ENCODE data around the gene ZNF611.
"Not testable (repeated sequence)": the region's sequence is repeated elsewhere in the genome, so short reads cannot be mapped to it uniquely, and the experiment has no call there.

DNA sequence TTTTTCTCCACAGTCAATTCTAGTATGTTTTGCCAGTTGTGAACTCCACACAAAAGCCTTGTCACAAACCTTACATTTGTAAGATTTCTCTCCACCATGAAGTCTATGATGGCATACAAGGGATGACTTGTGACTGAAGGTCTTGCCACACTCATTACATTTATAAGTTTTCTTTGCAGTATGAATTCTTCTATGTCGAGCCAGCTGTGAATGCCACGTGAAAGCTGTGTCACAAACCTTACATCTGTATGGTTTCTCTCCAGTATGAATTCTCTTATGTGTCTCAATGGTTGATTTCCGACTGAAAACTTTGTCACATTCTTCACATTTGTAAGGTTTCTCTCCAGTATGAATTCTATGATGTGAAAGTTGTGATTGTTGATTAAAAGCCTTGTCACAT is 29.2 kb downstream of the ZNF611 start:
- TF ChIP-seq POLR2AphosphoS5 (IDR thresholded peaks at IDR 0.05; ENCODE audit: low read depth, low read length); RAD21 (IDR thresholded peaks at IDR 0.05; ENCODE audit: low read length); RXRA (IDR thresholded peaks at IDR 0.05; ENCODE audit: borderline replicate concordance, low read depth); EZH2phosphoT487 (IDR thresholded peaks at IDR 0.05; ENCODE audit: borderline replicate concordance, low read depth); FOXJ3 (CRISPR knock-in tag; IDR thresholded peaks at IDR 0.05); REST (IDR thresholded peaks at IDR 0.05; ENCODE audit: low read depth, low read length): not testable (repeated sequence)
- TF ChIP-seq, protein P1, sequence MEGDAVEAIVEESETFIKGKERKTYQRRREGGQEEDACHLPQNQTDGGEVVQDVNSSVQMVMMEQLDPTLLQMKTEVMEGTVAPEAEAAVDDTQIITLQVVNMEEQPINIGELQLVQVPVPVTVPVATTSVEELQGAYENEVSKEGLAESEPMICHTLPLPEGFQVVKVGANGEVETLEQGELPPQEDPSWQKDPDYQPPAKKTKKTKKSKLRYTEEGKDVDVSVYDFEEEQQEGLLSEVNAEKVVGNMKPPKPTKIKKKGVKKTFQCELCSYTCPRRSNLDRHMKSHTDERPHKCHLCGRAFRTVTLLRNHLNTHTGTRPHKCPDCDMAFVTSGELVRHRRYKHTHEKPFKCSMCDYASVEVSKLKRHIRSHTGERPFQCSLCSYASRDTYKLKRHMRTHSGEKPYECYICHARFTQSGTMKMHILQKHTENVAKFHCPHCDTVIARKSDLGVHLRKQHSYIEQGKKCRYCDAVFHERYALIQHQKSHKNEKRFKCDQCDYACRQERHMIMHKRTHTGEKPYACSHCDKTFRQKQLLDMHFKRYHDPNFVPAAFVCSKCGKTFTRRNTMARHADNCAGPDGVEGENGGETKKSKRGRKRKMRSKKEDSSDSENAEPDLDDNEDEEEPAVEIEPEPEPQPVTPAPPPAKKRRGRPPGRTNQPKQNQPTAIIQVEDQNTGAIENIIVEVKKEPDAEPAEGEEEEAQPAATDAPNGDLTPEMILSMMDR (IDR thresholded peaks at IDR 0.05) = not testable (repeated sequence)

All from SK-N-SH (cell line).